H1 (cell line): Measurements from ENCODE around the gene SLMAP. TPM values are rescaled to one million over a fixed set of nuclear protein-coding genes. Genes with fewer than 3 reads are reported as not detected.

Experiments used
- CTCF ChIA-PET: fragments of 300-600 bp; sonication (Branson Sonifier 250); formaldehyde crosslinking; loops from one replicate; lab custom pipeline; 2021; ENCODE audit not compliant: partially characterized antibody; lab: Charles Lee
- POLR2A ChIA-PET: fragments of 300-600 bp; sonication (Branson Sonifier 250); formaldehyde crosslinking; loops from one replicate; lab custom pipeline; 2021; ENCODE audit warnings: inconsistent platforms; ENCODE audit not compliant: partially characterized antibody; lab: Charles Lee
- DNase-seq, 2 experiments: peaks; one replicate each; pipeline versions ENCODE4 v3.0.0 to v3.0.0-alpha.2; 2010 to 2022; ENCODE audit warnings: low spot score in 2 of 2, low read depth in 1 of 2, mixed read lengths in 1 of 2
- FAIRE-seq: peaks from 2 replicates; lab custom pipeline; 2011; peaks lifted over from hg19 to GRCh38; lab: Jason Lieb, UNC
- H2AFZ ChIP-seq: 2 replicates; pipeline ENCODE4 v1.8.1; 2012; ENCODE audit warnings: low read length, inconsistent platforms
- H2AK5ac ChIP-seq: 2 replicates; pipeline ENCODE4 v1.6.1; 2013; ENCODE audit warnings: low read depth, low read length
- H2BK120ac ChIP-seq: replicated peaks from 2 replicates; pipeline ENCODE3; 2013; ENCODE audit warnings: low read depth, low read length, inconsistent platforms
- H2BK12ac ChIP-seq: 2 replicates; pipeline ENCODE4 v1.6.1; 2013; ENCODE audit warnings: low read depth, low read length
- H2BK15ac ChIP-seq: 2 replicates; pipeline ENCODE4 v1.6.1; 2013; ENCODE audit warnings: low read length
- H2BK20ac ChIP-seq: 2 replicates; pipeline ENCODE4 v1.6.1; 2013; ENCODE audit warnings: low read length
- H2BK5ac ChIP-seq: 2 replicates; pipeline ENCODE4 v1.6.1; 2013; ENCODE audit warnings: low read depth, low read length
- H3K14ac ChIP-seq: 2 replicates; pipeline ENCODE4 v1.6.1; 2013; ENCODE audit warnings: inconsistent platforms; ENCODE audit not compliant: insufficient read length
- H3K18ac ChIP-seq: 2 replicates; pipeline ENCODE4 v1.6.1; 2013; ENCODE audit warnings: low read length; ENCODE audit errors: extremely low read depth
- H3K23ac ChIP-seq: 2 replicates; pipeline ENCODE4 v1.6.1; 2013; ENCODE audit warnings: inconsistent platforms; ENCODE audit not compliant: insufficient read length
- H3K23me2 ChIP-seq: 2 replicates; pipeline ENCODE4 v1.6.1; 2013; ENCODE audit warnings: low read depth, low read length
- H3K27ac ChIP-seq: 2 replicates; pipeline ENCODE4 v1.6.1; 2011; ENCODE audit warnings: low read depth, low read length, inconsistent platforms
- H3K27me3 ChIP-seq, 4 experiments: replicated peaks in 1 of 4; 1 replicate in 1 of 4; 2 replicates in 3 of 4; pipeline versions ENCODE4 v1.6.1 to v1.8.1; 2011 to 2013; ENCODE audit warnings: low read length in 3 of 4, mild to moderate bottlenecking in 3 of 4, inconsistent platforms in 2 of 4, mixed read lengths in 2 of 4, moderate library complexity in 1 of 4; ENCODE audit not compliant: control insufficient read depth in 3 of 4, insufficient read depth in 3 of 4; ENCODE audit errors: extremely low read depth in 1 of 4
- H3K36me3 ChIP-seq, 4 experiments: 2 replicates each; pipeline versions ENCODE4 v1.6.1 to v1.8.1; 2011 to 2013; ENCODE audit warnings: mild to moderate bottlenecking in 4 of 4, low read length in 3 of 4, moderate library complexity in 2 of 4, control low read depth in 1 of 4, inconsistent platforms in 1 of 4; ENCODE audit not compliant: insufficient read depth in 4 of 4, control insufficient read depth in 2 of 4
- H3K4ac ChIP-seq: replicated peaks from 2 replicates; pipeline ENCODE3; 2013; ENCODE audit warnings: low read length, low read depth, mixed read lengths, inconsistent platforms; ENCODE audit not compliant: insufficient read length
- H3K4me1 ChIP-seq, 4 experiments: replicated peaks in 1 of 4; 1 replicate in 1 of 4; 2 replicates in 3 of 4; pipeline versions ENCODE4 v1.6.1 to v1.8.1; 2011 to 2013; ENCODE audit warnings: low read length in 3 of 4, inconsistent platforms in 2 of 4, mixed read lengths in 1 of 4; ENCODE audit not compliant: insufficient read depth in 4 of 4, control insufficient read depth in 3 of 4
- H3K4me2 ChIP-seq, 2 experiments: 2 replicates each; pipeline versions ENCODE4 v1.6.1 to v1.8.1; 2011 to 2013; ENCODE audit warnings: low read depth in 2 of 2, low read length in 2 of 2, control low read depth in 1 of 2, inconsistent platforms in 1 of 2, mild to moderate bottlenecking in 1 of 2; ENCODE audit not compliant: insufficient read depth in 1 of 2
- H3K4me3 ChIP-seq, 4 experiments: fragments of 200-600, 300-600 bp in 1 of 4; sonication (generic), shearing (Covaris generic), sonication (Bioruptor Twin) in 1 of 4; 2 replicates each; pipeline versions ENCODE4 v1.5.1 to v1.8.1; 2011 to 2016; ENCODE audit warnings: low read length in 4 of 4, low read depth in 3 of 4, control low read depth in 2 of 4, inconsistent platforms in 2 of 4, mild to moderate bottlenecking in 2 of 4, mixed read lengths in 1 of 4, moderate library complexity in 1 of 4; ENCODE audit not compliant: insufficient read depth in 2 of 4; ENCODE audit errors: extremely low read depth in 1 of 4
- H3K56ac ChIP-seq: replicated peaks from 2 replicates; pipeline ENCODE3; 2013; ENCODE audit warnings: low read depth, mild to moderate bottlenecking, mixed read lengths, low read length, inconsistent platforms; ENCODE audit not compliant: insufficient read length
- H3K79me1 ChIP-seq: 2 replicates; pipeline ENCODE4 v1.6.1; 2013; ENCODE audit warnings: low read depth, low read length, control low read depth
- H3K79me2 ChIP-seq, 2 experiments: 2 replicates each; pipeline versions ENCODE4 v1.6.1 to v1.8.1; 2012 to 2013; ENCODE audit warnings: low read length in 2 of 2, mild to moderate bottlenecking in 2 of 2, inconsistent platforms in 1 of 2; ENCODE audit not compliant: insufficient read depth in 2 of 2, control insufficient read depth in 1 of 2
- H3K9ac ChIP-seq, 4 experiments: replicated peaks in 1 of 4; 1 replicate in 1 of 4; 2 replicates in 3 of 4; pipeline versions ENCODE4 v1.6.1 to v1.8.1; 2011 to 2013; ENCODE audit warnings: low read depth in 3 of 4, low read length in 3 of 4, control low read depth in 2 of 4, mild to moderate bottlenecking in 2 of 4, moderate library complexity in 2 of 4, inconsistent platforms in 1 of 4; ENCODE audit errors: extremely low read depth in 1 of 4
- H3K9me3 ChIP-seq, 2 experiments: 2 replicates each; pipeline versions ENCODE4 v1.6.1 to v1.8.1; 2012 to 2013; ENCODE audit warnings: mild to moderate bottlenecking in 2 of 2, moderate library complexity in 2 of 2, control low read depth in 1 of 2, inconsistent platforms in 1 of 2, low read depth in 1 of 2, low read length in 1 of 2, mixed read lengths in 1 of 2; ENCODE audit not compliant: insufficient read depth in 2 of 2
- H4K20me1 ChIP-seq, 2 experiments: replicated peaks in 1 of 2; 2 replicates each; pipeline versions ENCODE3 to v1.8.1; 2011 to 2013; ENCODE audit warnings: inconsistent platforms in 2 of 2, low read length in 2 of 2, mild to moderate bottlenecking in 1 of 2; ENCODE audit not compliant: insufficient read depth in 2 of 2, control insufficient read depth in 1 of 2
- H4K5ac ChIP-seq: 2 replicates; pipeline ENCODE4 v1.6.1; 2013; ENCODE audit warnings: low read length, low read depth, mixed read lengths, inconsistent platforms; ENCODE audit not compliant: insufficient read length
- H4K8ac ChIP-seq: 2 replicates; pipeline ENCODE4 v1.8.0; 2013; ENCODE audit warnings: mild to moderate bottlenecking, moderate library complexity, low read length, inconsistent platforms; ENCODE audit not compliant: insufficient read depth; ENCODE audit errors: extremely low read depth
- H4K91ac ChIP-seq: replicated peaks from 2 replicates; pipeline ENCODE3; 2013; ENCODE audit warnings: low read length, mixed read lengths, inconsistent platforms; ENCODE audit not compliant: insufficient read length
- ASH2L ChIP-seq: fragments of 200-600, 300-600 bp; sonication (generic); IDR thresholded peaks from one replicate; pipeline ENCODE4 v1.7.1; 2017; ENCODE audit warnings: low read length
- BCL11A ChIP-seq, 2 experiments: IDR thresholded peaks; one replicate each; pipeline ENCODE4 v1.6.1; 2011; ENCODE audit warnings: low read depth in 2 of 2, low read length in 2 of 2, mild to moderate bottlenecking in 2 of 2
- CREB1 ChIP-seq: IDR thresholded peaks from 2 replicates; pipeline ENCODE4 v1.6.1; 2012; ENCODE audit warnings: inconsistent platforms
- EZH2 ChIP-seq: fragments of 200-600 bp; sonication (generic); IDR thresholded peaks from 2 replicates; pipeline ENCODE4 v1.7.1; 2012; ENCODE audit warnings: low read depth, mild to moderate bottlenecking, moderate library complexity, low read length, inconsistent platforms; ENCODE audit not compliant: severe bottlenecking
- JUN ChIP-seq: IDR thresholded peaks from 2 replicates; pipeline ENCODE4 v1.6.1; 2011; ENCODE audit warnings: low read depth, mild to moderate bottlenecking, improper control_type of control experiment, low read length
- MAFK ChIP-seq: IDR thresholded peaks from 2 replicates; pipeline ENCODE4 v1.6.1; 2012; ENCODE audit warnings: low read depth, mild to moderate bottlenecking, improper control_type of control experiment, low read length
- PHF8 ChIP-seq: fragments of 200-600 bp; sonication (generic); conservative IDR thresholded peaks from 2 replicates; pipeline ENCODE4 v1.7.1; 2012; ENCODE audit warnings: low read depth, mild to moderate bottlenecking, inconsistent platforms, low read length, moderate library complexity
- RAD21 ChIP-seq, 2 experiments: IDR thresholded peaks in 1 of 2; conservative IDR thresholded peaks in 1 of 2; 2 replicates each; pipeline ENCODE4 v1.6.1; 2011; ENCODE audit warnings: low read depth in 2 of 2, low read length in 2 of 2, improper control_type of control experiment in 1 of 2, inconsistent platforms in 1 of 2, mild to moderate bottlenecking in 1 of 2, moderate library complexity in 1 of 2
- RBBP5 ChIP-seq: IDR thresholded peaks from 2 replicates; pipeline ENCODE4 v1.7.1; 2012; ENCODE audit warnings: low read depth, mild to moderate bottlenecking, inconsistent platforms, low read length, moderate library complexity, borderline replicate concordance
- SAP30 ChIP-seq: fragments of 300-600 bp; sonication (generic); IDR thresholded peaks from 2 replicates; pipeline ENCODE4 v1.7.1; 2012; ENCODE audit warnings: low read length, moderate library complexity, mild to moderate bottlenecking, inconsistent platforms; ENCODE audit not compliant: insufficient read depth, insufficient replicate concordance
- SP1 ChIP-seq: IDR thresholded peaks from 2 replicates; pipeline ENCODE4 v1.6.1; 2011; ENCODE audit warnings: low read depth, low read length
- WGBS, 2 experiments: shearing (Covaris generic) in 1 of 2; methylation state at CpG; one replicate each; pipeline versions ENCODE4 v1.1.6 to v1.1.7; 2013 to 2015; ENCODE audit warnings: low lambda C conversion rate in 2 of 2, mixed read lengths in 2 of 2, inconsistent platforms in 1 of 2, low coverage in 1 of 2, missing lambda C conversion rate in 1 of 2; ENCODE audit not compliant: insufficient replicate concordance in 2 of 2, insufficient coverage in 1 of 2, insufficient read length in 1 of 2; ENCODE audit errors: extremely low coverage in 1 of 2, missing lambda C conversion rate in 1 of 2; 5-methylcytosine and 5-hydroxymethylcytosine counted together
- polyA plus RNA-seq, 7 experiments: library from polyadenylated mRNA; depleted of rRNA in 3 of 7; stranded (reverse) in 5 of 7; unstranded in 2 of 7; fragments of >200 nt in 5 of 7; fragments of 200-250 nt in 2 of 7; gene quantifications; 1 replicate in 5 of 7; 2 replicates in 1 of 7; 4 replicates in 1 of 7; pipeline versions ENCODE4 v1.2.1 to v1.2.3, GENCODE V29; 2011 to 2013; ENCODE audit warnings: missing spikeins in 2 of 7, mixed read lengths in 2 of 7
- total RNA-seq: library from RNA; stranded (reverse); fragmentation: NEBNext Ultra II Directional; extraction: Animal tissue kit (Norgen Biotek cat#: 25700); gene quantifications from 2 replicates; pipeline ENCODE4 v1.2.1, GENCODE V29; 2021
- TF ChIP-seq, protein P1 (sequence below): IDR thresholded peaks from 2 replicates; pipeline ENCODE4 v1.6.1; 2012; ENCODE audit warnings: inconsistent platforms

The SLMAP gene
- total and polyA plus RNA-seq, 2 of the 8 experiments (the other 6 are each of a cell fraction or from before 2014, with no cell fraction given), result 13.6 to 70.4 TPM

DNA sequence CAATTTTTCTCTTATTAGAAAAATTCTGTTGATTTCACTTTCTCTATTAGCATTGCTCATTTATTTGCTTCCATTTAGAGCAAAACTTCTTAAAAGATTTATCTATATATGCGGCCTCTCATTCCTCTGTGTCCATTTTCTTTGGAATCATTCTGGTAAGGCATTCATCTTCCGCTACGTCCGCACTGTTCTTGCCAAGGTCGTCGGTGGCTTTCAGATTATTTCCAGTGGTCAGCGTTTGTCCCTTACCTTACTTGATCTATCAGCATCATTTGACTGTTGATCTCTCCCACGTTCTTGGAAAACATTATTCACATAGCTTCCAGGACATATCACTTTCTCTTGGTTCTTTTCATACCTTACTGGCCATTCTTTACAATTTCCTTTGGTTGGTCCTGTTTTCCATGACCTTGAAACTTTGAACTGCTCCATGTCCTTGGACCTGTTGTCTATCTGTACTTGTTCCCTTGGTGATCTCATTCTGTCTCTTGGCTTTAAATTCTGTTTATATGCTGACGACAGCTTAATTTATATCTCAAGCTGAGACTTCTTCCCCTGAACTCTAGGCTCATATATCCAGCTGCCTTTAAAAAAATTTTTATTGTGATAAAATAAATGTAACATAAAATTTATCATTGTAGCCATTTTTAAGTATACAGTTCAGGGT, 54.5 kb downstream of the SLMAP start:
- 89% methylated on average over 9 of the region's 9 CpGs; no CpG with 5 or more reads in 1 of the 2 experiments for WGBS, 2 experiments
- H3K4me3 ChIP-seq, result no peak overlapping the region
- CTCF ChIA-PET, result interaction anchor here (1.4 kb wide), 1 partner anchor 9 kb away, joined by 4 read pairs; no protein-coding TSS in a partner anchor
- peaks cover 4 to 12% of the 10 kb centered on the region in 2 experiments for H4K20me1 ChIP-seq
- H3K56ac ChIP-seq, result no peak overlapping the region
- H4K5ac ChIP-seq, result no peak overlapping the region
- FAIRE-seq (no peak), DNase-seq (no peak)
- H3K4ac ChIP-seq, result no peak overlapping the region
- H2BK120ac ChIP-seq, result no peak overlapping the region
- H3K14ac ChIP-seq, result no peak overlapping the region
- H3K9me3 ChIP-seq, result no peaks in the 10 kb centered on the region
- H4K8ac ChIP-seq, result no peak overlapping the region
- H3K27ac ChIP-seq, result no peak overlapping the region
- H3K9ac ChIP-seq, result no peak overlapping the region
- no peak overlapping the region for H3K18ac ChIP-seq
- H2BK15ac ChIP-seq, result no peak overlapping the region
- H3K27me3 ChIP-seq, result no peaks in the 10 kb centered on the region
- no peak overlapping the region for H2BK20ac ChIP-seq
- H3K79me2 ChIP-seq, result peaks cover 0 to 95% of the 10 kb centered on the region in 2 experiments; a peak in 2 of 4 replicates
- H4K91ac ChIP-seq, result no peak overlapping the region
- POLR2A ChIA-PET, result interaction anchor here (1.8 kb wide), 1 partner anchor 9 kb away, joined by 8 read pairs; no protein-coding TSS in a partner anchor
- H2BK12ac ChIP-seq, result no peak overlapping the region
- peaks cover 1% of the 10 kb centered on the region for H3K79me1 ChIP-seq
- H3K4me1 ChIP-seq, result peaks cover 3 to 11% (median 7%) of the 10 kb centered on the region in 4 experiments; a peak in 6 of 7 replicates
- H3K23ac ChIP-seq, result no peak overlapping the region
- H3K36me3 ChIP-seq, result no peaks in the 10 kb centered on the region
- no peak overlapping the region for H2AK5ac ChIP-seq
- H2BK5ac ChIP-seq, result no peak overlapping the region
- no peak overlapping the region for H2AFZ ChIP-seq
- no peaks in the 10 kb centered on the region for H3K23me2 ChIP-seq
- no peak overlapping the region for H3K4me2 ChIP-seq
- no peak for TF ChIP-seq JUN
- no peak for TF ChIP-seq RBBP5
- no peak for TF ChIP-seq SP1
- TF ChIP-seq ASH2L, result no peak
- no peak for TF ChIP-seq CREB1
- TF ChIP-seq SAP30, result no peak
- no peak for TF ChIP-seq MAFK
- no peak for TF ChIP-seq PHF8
- TF ChIP-seq EZH2, result no peak
- TF ChIP-seq, protein P1, sequence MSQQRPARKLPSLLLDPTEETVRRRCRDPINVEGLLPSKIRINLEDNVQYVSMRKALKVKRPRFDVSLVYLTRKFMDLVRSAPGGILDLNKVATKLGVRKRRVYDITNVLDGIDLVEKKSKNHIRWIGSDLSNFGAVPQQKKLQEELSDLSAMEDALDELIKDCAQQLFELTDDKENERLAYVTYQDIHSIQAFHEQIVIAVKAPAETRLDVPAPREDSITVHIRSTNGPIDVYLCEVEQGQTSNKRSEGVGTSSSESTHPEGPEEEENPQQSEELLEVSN, result no peak
- TF ChIP-seq RAD21 (IDR thresholded peaks at IDR 0.05 in 1 of 2, conservative IDR thresholded peaks at IDR 0.05 in 1 of 2; ENCODE audit: low read depth in 2 of 2, low read length in 2 of 2), result no peak
- no peak for TF ChIP-seq BCL11A (IDR thresholded peaks at IDR 0.05; ENCODE audit: low read depth in 2 of 2, low read length in 2 of 2)
